HG03175 (cell line): ENCODE results near the gene PODXL2.

ENCODE experiments used
- ATAC-seq: cut with Tn5 transposase; IDR thresholded peaks from one replicate; pipeline ENCODE4 v1.9.1; 2021; ENCODE audit warnings: mild to moderate bottlenecking, moderate library complexity; ENCODE audit not compliant: unreplicated experiment

PODXL2 gene

GRCh38 chr3:127628788-127629466 lies at the start of gene PODXL2:
PODXL2 (plus strand) TSS chr3:127629185; CDS start chr3:127629220, 35 bp downstream.
- no peak for ATAC-seq

- ATAC-seq: no peak
These were observed 48.5 kb upstream of the PODXL2 start for GRCh38 chr3:127580327-127581060.

GRCh38 chr3:127584734-127585133 lies 44.3 kb upstream of the PODXL2 start:
- no peak for ATAC-seq

GRCh38 chr3:127585163-127585812 lies 43.7 kb upstream of the PODXL2 start:
- ATAC-seq: no peak

GRCh38 chr3:127585813-127586413 lies 43.1 kb upstream of the PODXL2 start:
- ATAC-seq: no peak

- no peak for ATAC-seq
These were observed 41.1 kb upstream of the PODXL2 start for GRCh38 chr3:127587876-127588275.

GRCh38 chr3:127588806-127589577 lies 40.0 kb upstream of the PODXL2 start:
- ATAC-seq: no peak

- peak; percentile 7 for ATAC-seq
These were observed 39.2 kb upstream of the PODXL2 start for GRCh38 chr3:127589600-127590281.

GRCh38 chr3:127590282-127590592 lies 38.7 kb upstream of the PODXL2 start:
- ATAC-seq: peak; percentile 35

- ATAC-seq: peak; percentile 77
These were observed 38.2 kb upstream of the PODXL2 start, which contains the start of gene TPRA1 for GRCh38 chr3:127590593-127591465. TPRA1 (minus strand) TSS chr3:127590733; CDS start chr3:127580146, 10,587 bp downstream.

- no peak for ATAC-seq
These were observed 35.8 kb upstream of the PODXL2 start for GRCh38 chr3:127593178-127593577.

GRCh38 chr3:127595303-127595702 lies 33.7 kb upstream of the PODXL2 start:
- no peak for ATAC-seq

- ATAC-seq: no peak
These were observed 31.8 kb upstream of the PODXL2 start for GRCh38 chr3:127597020-127597771.

GRCh38 chr3:127598841-127599570 lies 30.0 kb upstream of the PODXL2 start:
- ATAC-seq: no peak

- ATAC-seq: no peak
These were observed 28.1 kb upstream of the PODXL2 start for GRCh38 chr3:127600749-127601456.

- ATAC-seq: no peak
These were observed 24.9 kb upstream of the PODXL2 start for GRCh38 chr3:127604035-127604434.

GRCh38 chr3:127604546-127605165 lies 24.3 kb upstream of the PODXL2 start:
- no peak for ATAC-seq
